Measurements from ENCODE around the gene WASF3.

GRCh38 chr13:26698392-26699196 lies 141.1 kb downstream of the WASF3 start:
- TF ChIP-seq ZNF274 (IDR thresholded peaks at IDR 0.05; ENCODE audit: low read depth, low read length) (no peak), YY1 (IDR thresholded peaks at IDR 0.05; ENCODE audit: insufficient read depth, insufficient read length) (no peak), SUZ12 (IDR thresholded peaks at IDR 0.05; ENCODE audit: extremely low read depth, insufficient read depth, insufficient read length) (no peak)
